Smooth muscle cell of the coronary artery (primary cell): ENCODE results near the gene SPATA24. TPM values are rescaled to one million over a fixed set of nuclear protein-coding genes. Genes with fewer than 3 reads are reported as not detected.

Experiments used
- total RNA-seq: library from RNA; depleted of rRNA; stranded (reverse); fragments of >200 nt; gene quantifications from 2 replicates; pipeline ENCODE4 v1.2.3, GENCODE V29; 2014; ENCODE audit warnings: low replicate concordance

The SPATA24 gene
- 3.5 and 7.9 TPM in 2 replicates for total RNA-seq

GRCh38 chr5:139403787-139404483 is at the start of gene SPATA24:
Gene SPATA24 (minus strand): TSS chr5:139404089. CDS start chr5:139404060, 29 bp downstream.

GRCh38 chr5:139439013-139439903 is 35.4 kb upstream of the SPATA24 start, which contains the start of gene DNAJC18:
Gene DNAJC18 (minus strand): TSS chr5:139439525. CDS start chr5:139439445, 80 bp downstream.

GRCh38 chr5:139394654-139395566 is 9.0 kb downstream of the SPATA24 start, which contains the start of gene PROB1:
Gene PROB1 (minus strand): TSS chr5:139395104. CDS start chr5:139395081, 23 bp downstream.

GRCh38 chr5:139389701-139390638 is 13.9 kb downstream of the SPATA24 start, which contains the start of gene MZB1:
Gene MZB1 (minus strand): TSS chr5:139389913. CDS start chr5:139389856, 57 bp downstream.

GRCh38 chr5:139383275-139383992 is 20.5 kb downstream of the SPATA24 start, which contains the start of gene SLC23A1:
Gene SLC23A1 (minus strand): TSS chr5:139383297. CDS start chr5:139383253, 44 bp downstream.

Other genes with a start within 250 kb of the SPATA24 start
- 101 and 184 TPM in 2 replicates for gene SIL1, start 205.7 kb downstream of the SPATA24 start, total RNA-seq
- gene MATR3, start 110.3 kb downstream of the SPATA24 start, total RNA-seq, result 166 and 196 TPM in 2 replicates
- gene PAIP2, start 62.2 kb downstream of the SPATA24 start, total RNA-seq, result 71.9 and 104 TPM in 2 replicates
- not detected in 2 replicates for gene SLC23A1, start 20.8 kb downstream of the SPATA24 start, total RNA-seq
- gene MZB1, start 14.2 kb downstream of the SPATA24 start, total RNA-seq, result not detected in 2 replicates
- gene PROB1, start 9.0 kb downstream of the SPATA24 start, total RNA-seq, result 0.35 and 0.38 TPM in 2 replicates
- gene DNAJC18, start 35.4 kb upstream of the SPATA24 start, total RNA-seq, result 4.8 and 7.5 TPM in 2 replicates
- 0.23 and 12.6 TPM in 2 replicates for gene ECSCR, start 58.7 kb upstream of the SPATA24 start, total RNA-seq
- gene SMIM33, start 66.9 kb upstream of the SPATA24 start, total RNA-seq, result not detected in 2 replicates
- gene STING1, start 78.7 kb upstream of the SPATA24 start, total RNA-seq, result 28.4 and 47.8 TPM in 2 replicates
- 24.7 and 42.0 TPM in 2 replicates for gene UBE2D2, start 157.2 kb upstream of the SPATA24 start, total RNA-seq
- 45.1 and 75.6 TPM in 2 replicates for gene CXXC5, start 244.3 kb upstream of the SPATA24 start, total RNA-seq